GM21423 (cell line): ENCODE data around the gene ABCG4.
"Not testable (repeated sequence)": the region's sequence is repeated elsewhere in the genome, so short reads cannot be mapped to it uniquely, and the experiment has no call there.

Experiments
- ATAC-seq: cut with Tn5 transposase; IDR thresholded peaks from one replicate; pipeline ENCODE4 v1.9.1; 2021; ENCODE audit warnings: mild to moderate bottlenecking, moderate library complexity; ENCODE audit not compliant: unreplicated experiment

Gene ABCG4

GRCh38 chr11:119180729-119181676 is 32.2 kb downstream of the ABCG4 start:
- ATAC-seq = no peak

DNA sequence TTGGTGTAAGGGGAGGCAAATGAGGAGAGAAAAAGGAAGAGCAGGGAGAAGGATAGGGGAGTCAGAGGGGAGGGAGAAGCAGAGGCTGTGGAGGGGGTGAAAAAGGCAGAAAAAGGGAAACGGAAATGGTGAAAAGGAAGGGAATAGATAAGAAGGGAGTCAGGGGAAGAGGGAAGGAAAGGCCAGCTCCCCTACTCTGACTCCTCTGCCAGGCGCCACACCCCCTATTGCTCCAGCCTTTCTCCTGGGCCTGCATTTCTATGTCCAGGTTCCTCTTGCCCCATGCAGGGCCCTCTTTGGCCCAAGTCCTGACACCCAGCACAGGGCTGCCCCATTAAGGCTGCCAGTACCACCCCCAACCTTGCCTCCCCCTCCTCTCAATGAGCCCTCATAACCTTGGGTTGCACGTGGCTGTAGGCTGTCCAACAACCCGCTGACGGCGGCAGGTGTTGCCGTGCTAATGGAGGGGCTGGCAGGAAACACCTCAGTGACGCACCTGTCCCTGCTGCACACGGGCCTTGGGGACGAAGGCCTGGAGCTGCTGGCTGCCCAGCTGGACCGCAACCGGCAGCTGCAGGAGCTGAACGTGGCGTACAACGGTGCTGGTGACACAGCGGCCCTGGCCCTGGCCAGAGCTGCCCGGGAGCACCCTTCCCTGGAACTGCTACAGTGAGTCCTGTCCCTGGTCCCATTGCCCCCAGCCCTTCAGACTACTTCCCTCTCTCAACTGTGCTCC is 33.0 kb downstream of the ABCG4 start:
- no peak for ATAC-seq

DNA sequence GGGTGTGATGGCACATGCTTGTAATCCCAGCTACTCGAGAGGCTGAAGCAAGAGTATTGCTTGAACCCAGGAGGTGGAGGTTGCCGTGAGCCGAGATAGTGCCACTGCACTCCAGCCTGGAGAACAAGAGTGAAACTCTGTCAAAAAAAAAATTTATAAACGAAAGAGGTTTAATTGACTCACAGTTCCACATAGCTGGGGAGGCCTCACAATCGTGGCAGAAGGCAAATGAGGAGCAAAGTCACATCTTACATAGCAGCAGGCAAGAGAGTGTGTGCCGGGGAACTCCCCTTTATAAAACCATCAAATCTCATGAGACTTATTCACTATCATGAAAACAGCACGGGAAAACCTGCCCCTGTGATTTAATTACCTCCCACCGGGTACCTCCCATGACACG is 35.5 kb downstream of the ABCG4 start:
- ATAC-seq = not testable (repeated sequence)

DNA sequence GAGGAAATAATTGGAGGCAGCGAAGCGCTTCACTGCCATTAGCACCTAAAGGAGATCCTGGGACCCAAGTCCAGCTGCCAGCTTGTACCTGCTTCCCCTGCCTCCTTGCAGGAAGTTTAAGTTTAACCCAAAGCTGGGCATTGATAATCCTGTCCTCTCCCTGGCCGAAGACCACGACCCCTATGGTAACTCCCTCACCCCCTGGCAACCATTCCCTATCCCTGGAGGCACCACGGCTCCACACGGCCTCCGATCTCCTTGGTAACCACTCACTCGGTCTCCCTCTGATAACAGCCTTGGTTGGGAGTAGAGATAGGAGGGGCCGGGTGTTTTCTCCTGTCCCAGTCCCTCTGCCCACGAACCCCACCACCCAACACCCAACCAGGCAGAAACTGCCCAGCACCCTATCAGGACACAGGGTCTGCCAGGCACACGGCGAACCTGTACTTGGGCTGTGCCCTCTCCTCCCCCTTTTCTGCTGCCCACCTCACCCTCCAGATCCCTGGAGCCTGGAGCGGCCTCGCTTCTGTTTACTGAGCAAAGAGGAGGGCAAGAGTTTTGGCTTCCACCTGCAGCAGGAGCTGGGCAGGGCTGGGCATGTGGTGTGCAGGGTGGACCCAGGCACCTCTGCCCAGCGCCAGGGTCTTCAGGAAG is 37.3 kb downstream of the ABCG4 start:
- no peak for ATAC-seq

DNA sequence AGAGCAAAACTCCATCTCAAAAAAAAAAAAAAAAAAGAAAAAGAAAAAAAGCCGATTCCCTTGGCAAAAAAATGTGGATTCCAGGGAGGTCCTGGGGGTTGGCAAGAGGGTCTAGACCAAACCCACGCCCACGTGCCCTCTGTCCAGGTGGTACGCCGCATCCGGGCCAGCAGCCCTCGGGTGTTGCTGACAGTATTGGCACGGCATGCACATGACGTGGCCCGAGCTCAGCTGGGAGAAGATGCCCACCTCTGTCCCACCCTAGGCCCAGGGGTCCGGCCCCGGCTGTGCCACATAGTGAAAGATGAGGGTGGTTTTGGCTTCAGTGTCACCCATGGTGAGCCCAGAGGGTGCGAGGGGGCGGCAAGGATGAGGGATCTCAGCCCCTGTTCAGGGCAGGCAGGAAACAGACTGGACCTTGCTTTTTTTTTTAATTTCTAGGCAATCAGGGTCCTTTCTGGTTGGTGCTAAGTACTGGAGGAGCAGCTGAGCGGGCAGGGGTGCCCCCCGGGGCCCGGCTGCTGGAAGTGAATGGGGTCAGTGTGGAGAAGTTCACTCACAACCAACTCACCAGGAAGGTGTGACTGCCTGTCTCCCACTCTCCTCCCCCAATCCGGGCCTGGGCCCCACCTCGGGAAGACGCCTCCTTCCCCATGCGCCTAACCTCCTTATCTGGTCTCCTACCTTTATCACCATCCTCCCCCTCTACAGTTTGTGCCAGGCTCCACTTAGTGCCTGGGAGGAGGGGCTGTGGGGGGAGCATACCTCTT is 38.5 kb downstream of the ABCG4 start:
- no peak for ATAC-seq

- no peak for ATAC-seq
Observed at GRCh38 chr11:119188067-119188466, 39.2 kb downstream of the ABCG4 start.

DNA sequence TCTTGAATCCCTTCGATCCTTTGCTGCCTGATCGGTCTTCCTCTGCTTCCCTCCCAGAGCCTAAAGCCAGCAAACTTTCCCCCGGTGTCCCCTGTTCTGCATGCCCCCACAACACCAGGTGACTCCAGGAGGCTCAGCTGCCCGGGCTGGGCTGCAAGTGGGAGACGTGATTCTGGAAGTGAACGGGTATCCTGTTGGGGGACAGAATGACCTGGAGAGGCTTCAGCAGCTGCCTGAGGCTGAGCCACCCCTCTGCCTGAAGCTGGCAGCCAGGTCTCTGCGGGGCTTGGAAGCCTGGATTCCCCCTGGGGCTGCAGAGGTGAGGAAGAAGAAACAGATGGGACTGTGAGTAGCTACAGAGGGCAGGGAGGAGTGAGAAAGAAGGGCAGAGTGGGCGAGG is 40.0 kb downstream of the ABCG4 start:
- ATAC-seq = no peak

DNA sequence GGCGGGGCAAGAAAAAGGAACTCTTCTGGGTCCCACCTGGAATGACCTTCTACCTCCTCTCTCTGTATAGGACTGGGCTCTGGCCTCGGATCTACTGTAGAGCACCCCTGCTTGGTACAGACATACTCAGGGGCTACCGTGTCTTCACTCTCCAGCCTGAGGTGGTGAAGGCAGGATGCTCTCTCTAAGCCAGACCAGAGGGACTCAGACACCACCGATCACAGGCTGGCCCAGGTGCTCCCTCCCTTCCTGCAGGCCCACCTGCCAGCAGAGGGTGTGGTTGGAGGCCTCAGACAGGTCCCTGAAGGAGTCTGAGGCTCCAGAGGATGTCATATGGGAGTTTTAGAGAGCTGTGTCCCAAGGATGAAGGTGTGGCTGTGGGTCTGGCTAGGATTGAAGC is 40.5 kb downstream of the ABCG4 start:
- ATAC-seq = no peak

DNA sequence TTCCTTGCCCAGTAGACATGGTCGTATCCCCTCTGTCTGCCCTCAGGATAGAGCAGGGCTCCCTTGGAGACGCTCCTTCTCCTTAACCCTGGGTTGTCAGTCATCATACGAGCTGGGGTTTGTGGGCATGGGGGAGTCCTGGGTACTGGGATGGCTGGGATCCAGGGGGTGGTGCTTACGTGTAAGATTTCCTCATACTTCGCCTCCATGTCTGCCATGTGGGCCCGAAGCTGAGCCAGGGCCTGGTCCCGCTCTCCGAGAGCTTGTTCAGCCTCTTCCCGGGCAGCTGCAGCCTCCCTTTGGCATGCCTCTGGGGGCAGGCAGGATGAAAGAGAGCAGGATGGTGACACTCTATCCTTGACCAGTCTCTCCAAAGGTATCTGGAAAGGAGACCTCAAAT is 41.7 kb downstream of the ABCG4 start:
- no peak for ATAC-seq

DNA sequence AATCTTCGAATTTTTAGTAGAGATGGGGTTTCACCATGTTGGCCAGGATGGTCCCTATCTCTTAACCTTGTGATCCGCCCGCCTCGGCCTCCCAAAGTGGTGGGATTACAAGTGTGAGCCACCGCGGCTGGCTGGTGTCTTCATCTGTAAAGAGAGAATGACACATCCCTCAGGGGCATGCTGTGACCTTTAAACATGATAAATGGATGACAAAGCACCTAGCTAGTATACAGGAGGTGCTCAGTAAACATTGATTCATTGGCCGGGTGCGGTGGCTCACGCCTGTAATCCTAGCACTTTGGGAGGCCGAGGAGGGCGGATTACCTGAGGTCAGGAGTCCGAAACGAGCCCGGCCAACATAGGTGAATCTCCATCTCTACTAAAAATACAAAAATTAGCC is 42.4 kb downstream of the ABCG4 start:
- ATAC-seq = not testable (repeated sequence)

DNA sequence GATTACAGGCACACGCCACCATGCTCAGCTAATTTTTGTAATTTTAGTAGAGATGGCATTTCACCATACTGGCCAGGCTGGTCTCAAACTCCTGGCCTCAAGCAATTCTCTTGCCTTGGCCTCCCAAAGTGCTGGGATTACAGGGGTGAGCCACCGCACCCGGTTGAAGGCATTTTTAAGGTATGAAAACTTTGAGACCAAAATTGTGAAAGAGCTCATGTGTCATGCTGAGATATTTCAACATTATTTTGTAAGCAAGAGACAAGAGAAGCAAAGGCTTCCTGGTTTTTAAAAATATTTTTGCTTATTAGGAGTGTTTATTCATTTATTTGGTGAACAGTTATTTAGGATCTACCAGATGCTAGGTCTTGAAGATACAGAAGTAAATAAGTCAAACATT is 43.3 kb downstream of the ABCG4 start:
- no peak for ATAC-seq

DNA sequence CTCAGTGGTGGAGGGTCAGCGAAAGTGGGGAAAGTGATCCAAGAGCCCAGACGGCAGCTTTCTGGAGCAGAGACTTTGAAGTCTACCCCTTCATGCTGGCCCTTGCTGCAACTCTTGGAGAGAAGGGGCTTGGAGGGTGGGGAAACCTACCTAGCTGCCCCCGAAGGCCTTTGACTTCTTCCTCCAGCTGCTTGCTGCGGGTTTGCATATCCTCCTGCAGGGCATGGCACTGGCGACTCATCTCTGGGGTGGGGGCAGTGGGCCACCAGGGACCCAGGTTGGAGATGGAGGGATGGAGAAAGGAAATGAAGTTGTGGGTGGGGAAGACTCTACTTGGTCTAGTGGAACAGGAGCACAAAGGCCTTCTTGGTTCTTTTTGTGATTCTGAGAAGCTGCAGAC is 44.1 kb downstream of the ABCG4 start:
- no peak for ATAC-seq

- ATAC-seq = no peak
Observed at GRCh38 chr11:119193626-119194025, 44.8 kb downstream of the ABCG4 start.

- ATAC-seq = no peak
Observed at GRCh38 chr11:119194811-119195440, 46.1 kb downstream of the ABCG4 start.

GRCh38 chr11:119195680-119196079 is 46.8 kb downstream of the ABCG4 start:
- no peak for ATAC-seq

DNA sequence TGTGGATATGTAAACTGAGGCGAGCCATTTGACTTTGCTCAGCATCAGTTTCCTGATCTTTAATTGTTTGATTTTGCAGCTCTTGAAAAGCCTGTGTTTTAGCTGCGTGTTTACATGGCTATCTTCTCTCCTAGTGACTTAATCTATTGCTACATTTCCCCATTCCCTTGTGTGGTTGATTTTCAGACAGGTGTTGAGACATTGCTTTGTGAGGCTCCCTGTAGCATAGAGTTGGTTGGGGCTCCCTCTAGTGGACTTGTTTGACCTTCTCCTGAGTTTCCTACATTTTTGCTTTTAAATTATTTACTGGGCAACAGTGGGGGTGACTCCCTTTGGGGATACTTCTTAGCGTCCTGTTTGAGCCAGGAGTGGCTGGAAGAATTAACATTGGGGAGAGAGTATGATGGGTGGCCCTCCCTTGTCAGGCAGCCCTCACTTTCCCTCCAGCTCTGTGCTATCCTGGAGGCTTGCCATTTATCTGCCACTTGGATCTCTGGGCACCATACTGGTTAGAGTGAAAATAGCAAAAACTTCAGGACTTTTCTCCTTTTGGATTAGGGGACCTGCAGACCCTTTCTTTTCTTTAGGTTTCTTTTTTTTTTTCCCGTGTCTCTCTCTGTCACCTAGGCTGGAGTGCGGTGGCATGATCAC is 48.1 kb downstream of the ABCG4 start:
- peak; percentile 78 for ATAC-seq

GRCh38 chr11:119198925-119199324 is 50.1 kb downstream of the ABCG4 start:
- no peak for ATAC-seq

DNA sequence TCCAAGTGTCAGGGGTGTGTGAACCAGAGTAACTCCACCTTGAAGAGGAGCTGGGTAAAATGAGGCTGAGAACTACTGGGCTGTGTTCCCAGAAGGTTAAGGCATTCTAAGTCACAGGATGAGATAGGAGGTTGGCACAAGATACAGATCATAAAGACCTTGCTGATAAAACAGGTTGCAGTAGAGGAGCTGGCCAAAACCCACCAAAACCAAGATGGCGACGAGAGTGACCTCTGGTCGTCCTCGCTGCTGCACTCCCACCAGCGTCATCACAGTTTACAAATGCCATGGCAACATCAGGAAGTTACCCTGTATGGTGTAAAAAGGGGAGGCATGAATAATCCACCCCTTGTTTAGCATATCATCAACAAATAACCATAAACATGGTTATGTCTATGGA is 52.4 kb downstream of the ABCG4 start:
- not testable (repeated sequence) for ATAC-seq

- no peak for ATAC-seq
Observed at GRCh38 chr11:119202554-119202953, 53.7 kb downstream of the ABCG4 start.

DNA sequence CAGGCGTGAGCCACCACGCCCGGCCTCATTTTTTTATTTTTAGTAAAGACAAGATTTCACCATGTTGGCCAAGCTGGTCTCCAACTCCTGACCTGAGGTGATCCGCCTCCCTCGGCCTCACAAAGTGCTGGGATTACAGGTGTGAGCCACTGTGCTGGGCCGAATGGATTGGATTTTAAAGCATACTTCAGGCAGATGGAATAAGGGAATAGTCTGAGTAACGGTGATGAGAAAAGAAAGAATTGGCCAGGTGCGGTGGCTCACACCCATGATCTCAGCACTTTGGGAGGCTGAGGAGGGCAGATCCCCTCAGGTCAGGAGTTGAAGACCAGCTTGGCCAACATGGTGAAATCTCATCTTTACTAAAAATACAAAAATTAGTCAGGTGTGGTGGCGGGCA is 55.2 kb downstream of the ABCG4 start:
- ATAC-seq = no peak
